GM12878 (cell line): ENCODE data around the gene LEKR1. TPM values are rescaled to one million over a fixed set of nuclear protein-coding genes. Genes with fewer than 3 reads are reported as not detected.

ENCODE experiments used
- CBX5 ChIP-seq: sonication (generic); IDR thresholded peaks from 2 replicates; pipeline ENCODE4 v1.6.1; 2016; ENCODE audit warnings: low read depth, moderate library complexity, mild to moderate bottlenecking, inconsistent platforms
- CEBPZ ChIP-seq: fragments of 150-350 bp; IDR thresholded peaks from 2 replicates; pipeline ENCODE4 v1.6.1; 2016; ENCODE audit warnings: low read depth, low read length
- ELK1 ChIP-seq: IDR thresholded peaks from 2 replicates; pipeline ENCODE4 v1.6.1; 2012; ENCODE audit warnings: low read depth, low read length, improper control_type of control experiment
- HSF1 ChIP-seq: fragments of 150-350 bp; IDR thresholded peaks from 2 replicates; pipeline ENCODE4 v1.6.1; 2014; ENCODE audit warnings: mild to moderate bottlenecking, low read depth, low read length
- IKZF1 ChIP-seq: fragments of 450-650 bp; conservative IDR thresholded peaks from 2 replicates; pipeline ENCODE4 v1.6.1; 2017; ENCODE audit warnings: antibody characterized with exemption, mild to moderate bottlenecking
- JUNB ChIP-seq: IDR thresholded peaks from 2 replicates; pipeline ENCODE4 v1.6.1; 2016; ENCODE audit warnings: antibody characterized with exemption, mild to moderate bottlenecking
- NFIC ChIP-seq: IDR thresholded peaks from 2 replicates; pipeline ENCODE4 v1.6.1; 2012; ENCODE audit warnings: low read depth, mild to moderate bottlenecking, inconsistent platforms, low read length, moderate library complexity
- NR2C1 ChIP-seq: fragments of 450-650 bp; IDR thresholded peaks from 2 replicates; pipeline ENCODE4 v1.6.1; 2017; ENCODE audit warnings: antibody characterized with exemption, mild to moderate bottlenecking, moderate library complexity
- NRF1 ChIP-seq: conservative IDR thresholded peaks from 2 replicates; pipeline ENCODE4 v1.6.1; 2011; ENCODE audit warnings: mild to moderate bottlenecking, low read depth, low read length, improper control_type of control experiment
- PAX8 ChIP-seq: fragments of 450-650 bp; IDR thresholded peaks from 2 replicates; pipeline ENCODE4 v1.6.1; 2017; ENCODE audit warnings: mild to moderate bottlenecking, moderate library complexity
- POU2F2 ChIP-seq: IDR thresholded peaks from 3 replicates; pipeline ENCODE4 v1.6.1; 2011; ENCODE audit warnings: low read depth, mild to moderate bottlenecking, low read length, borderline replicate concordance
- REST ChIP-seq: IDR thresholded peaks from 2 replicates; pipeline ENCODE4 v1.6.1; 2012; ENCODE audit warnings: mild to moderate bottlenecking, low read depth, low read length
- SIN3A ChIP-seq: IDR thresholded peaks from 2 replicates; pipeline ENCODE4 v1.6.1; 2012; ENCODE audit warnings: low read depth, low read length, improper control_type of control experiment
- SUZ12 ChIP-seq: fragments of 200-600 bp; sonication (generic); IDR thresholded peaks from one replicate; pipeline ENCODE4 v1.6.1; 2018; ENCODE audit warnings: antibody characterized with exemption, mild to moderate bottlenecking; ENCODE audit not compliant: unreplicated experiment
- TBL1XR1 ChIP-seq: IDR thresholded peaks from 2 replicates; pipeline ENCODE4 v1.6.1; 2012; ENCODE audit warnings: low read depth, low read length, improper control_type of control experiment
- TCF7 ChIP-seq: IDR thresholded peaks from 2 replicates; pipeline ENCODE4 v1.6.1; 2014; ENCODE audit warnings: antibody characterized with exemption, borderline replicate concordance
- YY1 ChIP-seq: IDR thresholded peaks from 2 replicates; pipeline ENCODE4 v1.6.1; 2011; ENCODE audit warnings: low read depth, mild to moderate bottlenecking, low read length
- ZBED1 ChIP-seq: IDR thresholded peaks from 2 replicates; pipeline ENCODE4 v1.6.1; 2016; ENCODE audit warnings: borderline replicate concordance
- ZNF24 ChIP-seq: fragments of 450-650 bp; IDR thresholded peaks from 2 replicates; pipeline ENCODE4 v1.6.1; 2017; ENCODE audit warnings: antibody characterized with exemption, mild to moderate bottlenecking
- ZNF622 ChIP-seq: fragments of 450-650 bp; IDR thresholded peaks from 2 replicates; pipeline ENCODE4 v1.6.1; 2017; ENCODE audit warnings: mild to moderate bottlenecking, inconsistent platforms
- ZZZ3 ChIP-seq: IDR thresholded peaks from 2 replicates; pipeline ENCODE4 v1.6.1; 2011; ENCODE audit warnings: low read depth; ENCODE audit not compliant: control insufficient read depth, insufficient read length
- polyA plus RNA-seq, 11 experiments: library from polyadenylated mRNA; depleted of rRNA in 4 of 11; unstranded in 6 of 11; stranded (reverse) in 5 of 11; fragments of >200 nt; fragmentation: Nextera tagmentation in 4 of 11; fragmentation: Illumina TruSeq in 1 of 11; extraction: Ambion mirVana in 4 of 11; extraction: Trizol in 1 of 11; gene quantifications; 1 replicate in 1 of 11; 2 replicates in 10 of 11; pipeline versions ENCODE4 v1.2.1 to v1.2.3, GENCODE V29; 2011 to 2016; ENCODE audit warnings: inconsistent platforms in 2 of 11, missing spikeins in 2 of 11, low read depth in 1 of 11
- total RNA-seq, 4 experiments: library from RNA; depleted of rRNA in 3 of 4; stranded (reverse); fragments of >200 nt in 3 of 4; fragmentation: Illumina TruSeq in 1 of 4; extraction: Trizol in 1 of 4; gene quantifications; 2 replicates each; pipeline versions ENCODE4 v1.2.1 to v1.2.3, GENCODE V29; 2013 to 2021

The LEKR1 gene
- total and polyA plus RNA-seq, 10 of the 15 experiments (the other 5 are each of a cell fraction or from before 2014, with no cell fraction given): 0.48 to 3.2 (median 1.3) TPM

GRCh38 chr3:156978481-156978961 is 152.4 kb downstream of the LEKR1 start (continued):
- TF ChIP-seq REST (no peak), SUZ12 (no peak), NRF1 (no peak), YY1 (peak; percentile 57; the same call in 1 of the 2 replicates), TBL1XR1 (no peak; the same call in 1 of the 2 replicates), TCF7 (no peak), SIN3A (no peak), ZNF622 (no peak), PAX8 (peak; percentile 73; the same call in 1 of the 2 replicates), CBX5 (peak; percentile 74; the same call in 1 of the 2 replicates), NFIC (peak; percentile 86), NR2C1 (no peak), CEBPZ (no peak), JUNB (no peak), ZZZ3 (no peak), HSF1 (no peak), IKZF1 (peak; percentile 85), ZBED1 (no peak), POU2F2 (no peak), ZNF24 (peak; percentile 93), ELK1 (no peak)
